ENCODE results near the gene CACNA1D.

CACNA1D gene

DNA sequence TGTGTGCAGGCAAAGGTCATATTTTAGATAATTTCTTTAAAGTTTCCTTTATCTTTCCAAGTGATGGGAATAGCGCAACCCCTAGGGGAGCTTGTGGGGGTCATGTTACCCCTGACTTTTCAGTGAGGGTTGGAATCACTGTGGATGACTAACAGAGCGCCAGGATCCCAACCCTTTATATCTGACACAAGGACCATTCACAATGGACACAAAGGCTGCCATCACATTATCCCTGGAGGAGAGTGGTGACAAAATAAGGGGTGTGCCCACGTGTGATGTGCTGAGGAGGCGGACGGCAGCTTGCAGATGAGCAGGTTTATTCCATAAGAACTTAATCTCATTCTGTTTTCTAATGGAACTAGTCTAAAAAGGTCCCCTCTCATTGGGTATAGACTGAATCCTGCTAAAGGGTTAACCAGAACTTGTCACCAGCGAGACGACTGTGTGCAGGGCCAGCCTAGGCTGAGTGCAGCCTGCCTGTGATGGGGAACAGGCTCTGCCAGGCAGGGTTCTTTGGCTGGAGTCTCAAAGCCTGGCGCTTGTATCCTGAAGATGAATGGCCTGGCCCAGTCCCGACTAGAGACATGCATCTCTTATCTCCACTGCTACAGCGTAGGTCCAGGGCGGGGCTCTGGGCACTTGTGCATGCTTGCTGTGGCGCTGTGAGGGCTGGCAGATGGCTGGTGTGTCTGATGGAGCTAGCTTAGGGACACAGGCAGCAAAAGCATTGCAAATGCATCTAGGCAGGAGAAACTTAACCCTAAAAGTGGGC is 301.6 kb downstream of the CACNA1D start:
- DNase-seq: peak; percentile 44

- no peak for DNase-seq
Observed at GRCh38 chr3:53798144-53798543, 303.7 kb downstream of the CACNA1D start.

DNA sequence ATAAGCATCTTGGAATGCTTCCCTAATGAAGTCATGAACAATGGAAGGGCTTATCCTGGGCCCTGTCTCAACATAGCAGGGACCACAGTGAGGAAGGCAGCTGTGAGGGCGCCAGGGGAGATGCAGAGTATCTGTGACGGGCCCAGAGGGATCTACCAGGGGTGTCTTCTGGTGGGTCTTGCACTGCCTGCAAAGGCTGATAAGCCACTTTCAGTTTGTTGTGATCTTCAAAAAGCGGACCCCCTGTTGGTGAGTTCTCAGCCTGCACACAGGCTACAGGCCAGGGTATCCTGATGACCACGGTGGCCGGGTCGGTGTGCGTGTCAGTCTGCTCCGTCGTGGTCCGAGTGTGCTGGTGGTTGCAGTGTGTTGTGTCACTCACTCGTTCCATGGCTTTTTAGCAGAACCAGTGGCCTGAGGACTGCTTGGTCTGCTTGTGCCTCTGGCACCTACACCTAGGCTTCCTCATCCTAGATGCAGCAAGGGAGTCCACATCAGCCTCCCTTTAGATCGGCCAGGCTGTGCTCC is 305.0 kb downstream of the CACNA1D start:
- no peak for DNase-seq

DNA sequence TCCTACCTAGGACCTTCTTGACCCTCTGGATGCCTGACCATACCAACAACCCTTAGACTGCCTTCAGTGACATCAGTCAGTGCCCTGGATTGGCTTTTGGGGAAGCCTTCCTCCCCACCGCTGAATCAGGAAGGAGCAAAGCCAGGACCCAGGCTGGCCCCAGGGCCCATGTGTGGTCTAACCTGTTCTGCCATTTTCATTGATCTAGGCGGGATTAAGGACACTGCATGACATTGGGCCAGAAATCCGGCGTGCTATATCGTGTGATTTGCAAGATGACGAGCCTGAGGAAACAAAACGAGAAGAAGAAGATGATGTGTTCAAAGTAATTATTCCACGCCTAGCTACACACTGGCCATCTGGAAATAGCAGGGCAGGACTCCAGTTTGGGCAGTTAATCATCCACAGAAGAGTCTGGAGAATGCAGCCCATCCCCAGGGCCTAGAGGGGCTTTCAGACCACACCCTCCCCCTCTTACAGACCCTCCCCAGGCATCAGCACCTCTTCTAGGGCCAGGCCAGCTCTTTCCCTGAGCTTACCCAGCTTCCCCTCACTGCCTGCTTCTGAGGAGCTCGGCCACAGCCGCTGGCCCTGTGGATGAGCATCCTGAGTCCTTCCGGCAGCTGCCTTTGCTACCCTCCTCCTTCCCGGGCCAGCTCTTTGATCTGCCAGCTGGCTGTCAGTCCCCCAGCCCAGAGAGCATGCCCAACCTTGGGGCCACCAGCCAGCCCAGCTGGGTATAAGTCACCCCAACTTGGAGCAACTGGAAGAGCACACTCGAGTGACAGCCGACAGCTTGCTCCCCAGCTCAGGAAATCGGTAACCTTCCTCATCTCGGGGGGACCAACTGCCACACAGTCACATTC is 305.9 kb downstream of the CACNA1D start:
- DNase-seq: no peak

DNA sequence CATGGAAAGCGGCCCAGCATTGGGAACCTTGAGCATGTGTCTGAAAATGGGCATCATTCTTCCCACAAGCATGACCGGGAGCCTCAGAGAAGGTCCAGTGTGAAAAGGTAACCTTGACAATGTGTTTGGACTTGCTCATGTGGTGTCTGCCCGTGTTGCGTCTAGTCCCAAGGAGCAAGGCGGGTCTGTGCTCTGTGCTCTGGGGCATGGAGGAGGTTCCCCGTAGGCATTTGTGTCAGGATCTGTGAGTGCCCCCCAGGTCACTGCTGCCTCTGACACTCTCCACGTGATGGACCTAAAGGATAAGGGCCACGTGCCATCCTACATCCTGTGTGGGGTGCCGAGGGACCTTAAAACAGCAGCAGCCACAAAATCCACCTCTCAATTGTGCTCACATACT is 306.9 kb downstream of the CACNA1D start:
- DNase-seq: no peak

DNA sequence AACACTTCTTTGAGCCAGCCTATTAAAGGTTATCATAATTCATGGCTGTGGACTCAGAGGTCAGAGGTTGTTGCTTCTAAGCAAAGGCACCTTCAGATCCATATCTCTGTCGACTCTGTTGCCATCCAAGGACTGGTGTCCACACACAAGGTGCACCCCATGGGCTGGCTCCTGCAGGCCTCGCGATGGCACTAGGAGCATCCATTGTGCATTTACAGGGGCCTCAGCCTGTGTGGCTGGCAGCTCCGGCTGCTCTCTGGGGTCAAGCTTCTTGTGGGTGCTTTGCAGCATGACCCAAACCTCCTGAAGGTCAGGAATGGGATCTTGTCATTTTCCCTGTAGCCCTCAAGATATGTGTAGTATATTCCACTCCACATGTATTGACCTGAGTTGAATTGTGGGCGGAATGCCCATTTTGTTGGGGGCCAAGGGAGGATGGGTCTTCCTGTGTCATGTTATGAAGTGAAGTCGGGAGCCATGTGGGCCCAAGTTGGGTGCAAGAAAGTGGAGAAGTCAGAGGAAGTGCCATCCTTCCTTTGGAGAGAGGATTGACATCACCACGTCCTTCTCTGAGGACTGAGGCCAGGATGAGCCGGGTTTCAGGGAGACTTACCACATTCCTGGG is 308.0 kb downstream of the CACNA1D start:
- DNase-seq: no peak

GRCh38 chr3:53803124-53803815 is 308.9 kb downstream of the CACNA1D start:
- DNase-seq: no peak

GRCh38 chr3:53803816-53804695 is 309.6 kb downstream of the CACNA1D start:
- DNase-seq: no peak

- no peak for DNase-seq
Observed at GRCh38 chr3:53804697-53805462, 310.5 kb downstream of the CACNA1D start.

DNA sequence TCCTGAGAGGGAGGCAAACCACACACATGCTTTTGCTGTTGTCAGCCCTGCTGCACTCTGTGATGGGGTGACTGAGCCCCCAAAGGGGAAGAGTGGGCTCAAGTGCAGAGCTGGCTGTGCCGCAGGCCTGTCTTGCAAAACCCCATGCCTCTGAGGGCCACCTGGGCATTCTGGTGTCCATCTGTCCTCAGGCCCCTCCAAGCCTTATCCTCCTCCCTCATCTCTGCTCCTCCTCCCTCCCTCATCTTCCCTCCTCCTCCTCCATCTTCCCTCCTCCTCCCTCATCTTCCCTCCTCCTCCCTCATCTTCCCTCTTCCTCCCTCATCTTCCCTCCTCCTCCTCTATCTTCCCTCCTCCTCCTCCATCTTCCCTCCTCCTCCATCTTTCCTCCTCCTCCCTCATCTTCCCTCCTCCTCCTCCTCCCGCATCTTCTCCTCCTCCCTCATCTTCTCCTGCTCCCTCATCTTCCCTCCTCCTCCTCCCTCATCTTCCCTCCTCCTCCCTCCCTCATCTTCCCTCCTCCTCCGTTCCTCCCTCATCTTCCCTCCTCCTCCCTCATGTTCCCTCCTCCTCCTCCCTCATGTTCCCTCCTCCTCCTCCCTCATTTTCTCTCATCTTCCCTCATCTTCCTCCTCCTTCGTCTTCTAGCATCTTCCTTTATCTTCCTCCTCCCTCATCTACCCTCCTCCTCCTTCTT is 311.2 kb downstream of the CACNA1D start:
- no peak for DNase-seq

DNA sequence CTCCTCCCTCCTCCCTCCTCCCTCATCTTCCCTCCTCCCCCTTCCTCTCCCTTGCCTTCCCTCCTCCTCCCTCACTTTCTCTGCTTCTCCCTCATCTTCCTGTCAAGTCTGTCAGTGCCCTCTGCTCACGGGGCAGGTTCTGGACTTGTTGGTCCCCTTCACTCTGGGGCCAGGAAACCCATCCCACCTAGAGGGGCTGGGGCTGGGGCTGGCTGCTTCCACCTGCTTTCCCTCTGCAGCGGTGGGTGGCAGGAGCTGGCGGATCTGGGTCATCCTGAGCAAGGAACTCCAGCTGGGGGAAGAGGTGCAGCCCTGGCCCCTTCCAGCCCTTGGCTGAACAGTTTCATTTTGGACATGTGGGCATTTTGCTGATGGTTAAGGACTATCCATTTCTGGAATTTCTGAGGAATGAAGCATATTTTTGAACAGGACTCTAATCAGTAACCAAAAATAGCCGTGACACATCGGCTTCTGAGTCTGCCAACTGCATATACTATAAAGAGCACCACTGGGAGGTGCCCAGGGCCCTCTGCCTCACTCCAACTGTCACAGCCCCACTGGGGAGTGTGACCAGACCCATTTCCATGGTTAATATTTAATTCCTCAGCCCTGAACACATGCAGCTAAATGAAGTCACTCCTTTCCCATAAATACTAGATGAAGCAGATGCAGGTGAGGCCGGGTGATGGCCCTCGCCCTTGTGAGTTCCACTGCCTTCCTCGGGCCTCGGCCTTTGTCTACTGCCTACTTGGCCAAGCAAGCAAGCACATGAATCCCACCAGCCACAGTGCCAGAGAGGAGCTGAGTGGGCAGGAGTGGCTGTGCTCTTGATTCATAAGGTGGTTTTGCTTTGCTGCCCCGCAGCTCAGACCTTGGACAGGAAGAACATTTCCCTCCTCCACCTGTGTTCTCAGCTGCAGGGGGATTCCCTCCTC is 312.0 kb downstream of the CACNA1D start:
- no peak for DNase-seq

DNA sequence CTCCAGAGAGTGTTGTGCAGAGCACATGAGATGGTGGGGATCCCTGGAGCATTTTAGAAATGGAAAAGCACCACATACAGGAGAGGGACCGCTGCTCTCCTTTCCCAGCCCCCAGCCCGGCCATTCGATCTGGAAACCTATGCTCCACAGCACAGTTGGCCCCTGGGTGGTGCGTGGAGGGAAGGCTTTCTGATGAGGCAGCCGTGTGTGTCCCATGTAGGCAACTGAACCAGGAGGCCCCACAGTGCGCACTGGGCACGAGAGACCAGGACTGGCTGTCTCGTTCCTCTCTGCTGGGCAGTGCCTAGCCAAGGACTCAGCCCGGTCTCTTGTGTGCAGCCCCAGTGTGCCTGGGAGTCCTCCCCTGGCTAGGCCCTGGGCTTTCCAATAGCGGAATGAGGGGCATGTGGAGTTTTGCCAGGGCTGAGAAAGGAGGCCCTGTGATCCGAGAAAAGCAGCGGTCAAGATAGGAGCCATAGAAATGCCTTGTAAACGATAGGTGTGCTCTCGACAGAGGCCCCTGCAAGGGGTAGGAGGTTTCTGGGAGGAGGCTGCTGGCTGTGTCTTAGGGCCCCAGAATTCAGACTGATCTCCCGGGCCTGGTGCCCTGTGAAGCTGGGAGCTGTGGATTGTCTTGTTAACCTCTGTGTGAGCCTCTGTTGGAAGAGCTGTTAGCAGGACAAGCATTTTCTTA is 312.9 kb downstream of the CACNA1D start:
- no peak for DNase-seq

DNA sequence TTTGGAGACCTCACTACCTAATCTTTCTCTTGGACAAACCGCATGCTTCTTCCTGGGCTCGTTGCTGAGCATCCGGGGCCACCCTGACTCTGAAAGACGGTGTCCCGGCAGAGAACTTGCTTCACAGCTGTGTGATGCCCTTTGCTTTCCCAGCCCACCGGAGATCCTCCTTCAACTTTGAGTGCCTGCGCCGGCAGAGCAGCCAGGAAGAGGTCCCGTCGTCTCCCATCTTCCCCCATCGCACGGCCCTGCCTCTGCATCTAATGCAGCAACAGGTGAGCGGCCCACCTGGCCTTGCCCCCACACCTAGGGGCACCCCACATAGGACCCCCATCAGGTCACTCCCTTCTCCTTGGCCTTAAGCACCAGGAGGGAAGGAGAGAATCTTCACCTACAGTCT is 314.1 kb downstream of the CACNA1D start:
- DNase-seq: no peak

- no peak for DNase-seq
Observed at GRCh38 chr3:53809267-53809666, 314.9 kb downstream of the CACNA1D start.

DNA sequence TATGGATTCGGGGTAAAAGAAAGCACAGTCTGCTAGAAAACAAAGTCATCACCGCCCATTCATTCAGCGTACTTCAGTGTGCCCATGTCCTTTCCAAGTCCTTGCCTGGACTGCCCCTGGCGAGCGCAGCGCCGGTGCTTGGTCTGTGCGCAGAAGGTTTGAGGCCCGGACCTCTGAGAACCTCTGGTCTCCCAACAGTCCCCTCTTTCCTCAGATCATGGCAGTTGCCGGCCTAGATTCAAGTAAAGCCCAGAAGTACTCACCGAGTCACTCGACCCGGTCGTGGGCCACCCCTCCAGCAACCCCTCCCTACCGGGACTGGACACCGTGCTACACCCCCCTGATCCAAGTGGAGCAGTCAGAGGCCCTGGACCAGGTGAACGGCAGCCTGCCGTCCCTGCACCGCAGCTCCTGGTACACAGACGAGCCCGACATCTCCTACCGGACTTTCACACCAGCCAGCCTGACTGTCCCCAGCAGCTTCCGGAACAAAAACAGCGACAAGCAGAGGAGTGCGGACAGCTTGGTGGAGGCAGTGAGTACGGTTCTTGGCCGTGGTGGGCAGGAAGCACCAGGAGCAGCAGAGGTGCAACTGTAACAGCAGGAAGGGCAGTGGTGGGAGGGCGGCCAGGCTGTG is 315.5 kb downstream of the CACNA1D start:
- no peak for DNase-seq

DNA sequence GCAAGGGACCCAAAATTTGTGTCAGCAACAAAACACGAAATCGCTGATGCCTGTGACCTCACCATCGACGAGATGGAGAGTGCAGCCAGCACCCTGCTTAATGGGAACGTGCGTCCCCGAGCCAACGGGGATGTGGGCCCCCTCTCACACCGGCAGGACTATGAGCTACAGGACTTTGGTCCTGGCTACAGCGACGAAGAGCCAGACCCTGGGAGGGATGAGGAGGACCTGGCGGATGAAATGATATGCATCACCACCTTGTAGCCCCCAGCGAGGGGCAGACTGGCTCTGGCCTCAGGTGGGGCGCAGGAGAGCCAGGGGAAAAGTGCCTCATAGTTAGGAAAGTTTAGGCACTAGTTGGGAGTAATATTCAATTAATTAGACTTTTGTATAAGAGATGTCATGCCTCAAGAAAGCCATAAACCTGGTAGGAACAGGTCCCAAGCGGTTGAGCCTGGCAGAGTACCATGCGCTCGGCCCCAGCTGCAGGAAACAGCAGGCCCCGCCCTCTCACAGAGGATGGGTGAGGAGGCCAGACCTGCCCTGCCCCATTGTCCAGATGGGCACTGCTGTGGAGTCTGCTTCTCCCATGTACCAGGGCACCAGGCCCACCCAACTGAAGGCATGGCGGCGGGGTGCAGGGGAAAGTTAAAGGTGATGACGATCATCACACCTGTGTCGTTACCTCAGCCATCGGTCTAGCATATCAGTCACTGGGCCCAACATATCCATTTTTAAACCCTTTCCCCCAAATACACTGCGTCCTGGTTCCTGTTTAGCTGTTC is 316.9 kb downstream of the CACNA1D start:
- DNase-seq: no peak

GRCh38 chr3:53812434-53812833 is 318.0 kb downstream of the CACNA1D start:
- DNase-seq: no peak
